HCT116 (cell line): ENCODE results near the gene FGD5. TPM values are rescaled to one million over a fixed set of nuclear protein-coding genes. Genes with fewer than 3 reads are reported as not detected.

ENCODE experiments used
- ATAC-seq: fragments of 200-7000 bp; cut with Tn5 transposase; 2 replicates; pipeline ENCODE4 v1.9.1; 2020; ENCODE audit warnings: mild to moderate bottlenecking, moderate library complexity
- BruUV-seq: library from RNA; stranded (reverse); fragments of 400-500 nt; replicated peaks from 2 replicates; lab custom pipeline; 2021; lab: Mats Ljungman, UMichigan
- CTCF ChIA-PET: fragments of 300-600 bp; sonication (Branson Sonifier 250); formaldehyde crosslinking; loops from one replicate; lab custom pipeline; 2021; ENCODE audit warnings: antibody characterized with exemption; lab: Charles Lee
- POLR2A ChIA-PET: fragments of 300-600, 350-600 bp; sonication (Branson Sonifier 250); formaldehyde crosslinking; loops from one replicate; lab custom pipeline; 2021; ENCODE audit warnings: antibody characterized with exemption; lab: Charles Lee
- RAD21 ChIA-PET, 2 experiments: fragments of 300-600 bp; sonication (Branson Sonifier 250); formaldehyde crosslinking; loops; one replicate each; lab custom pipeline; 2023; ENCODE audit warnings: low total read pairs in 2 of 2; ENCODE audit not compliant: uncharacterized antibody in 2 of 2, unreplicated experiment in 2 of 2, low non-redundant PET in 1 of 2; lab: Charles Lee
- DNase-seq: peaks from one replicate; pipeline ENCODE4 v3.0.0-alpha.2; 2010; ENCODE audit warnings: low read depth, low spot score
- H2AFZ ChIP-seq: fragments of 200-600 bp; shearing (Covaris generic), sonication (generic); 2 replicates; pipeline ENCODE4 v1.6.1; 2017; ENCODE audit warnings: low read depth, mixed run types, mixed read lengths, antibody characterized with exemption, low read length; ENCODE audit not compliant: poor library complexity, severe bottlenecking
- H3K27ac ChIP-seq: 2 replicates; pipeline ENCODE4 v1.5.1; 2012; ENCODE audit warnings: low read depth, low read length
- H3K27me3 ChIP-seq: fragments of 200-600 bp; sonication (generic); 2 replicates; pipeline ENCODE4 v1.6.1; 2016; ENCODE audit warnings: mixed run types, low read length, mixed read lengths; ENCODE audit not compliant: insufficient read depth
- H3K36me3 ChIP-seq, 2 experiments: fragments of 200-500 bp in 1 of 2; fragments of 200-600 bp in 1 of 2; sonication (Bioruptor generic) in 1 of 2; sonication (generic) in 1 of 2; 2 replicates each; pipeline versions ENCODE4 v1.5.1 to v1.6.1; 2014 to 2016; ENCODE audit warnings: low read length in 2 of 2, inconsistent platforms in 1 of 2, mixed read lengths in 1 of 2, mixed run types in 1 of 2; ENCODE audit not compliant: insufficient read depth in 2 of 2, control insufficient read depth in 1 of 2
- H3K4me1 ChIP-seq, 2 experiments: fragments of 200-600 bp in 1 of 2; sonication (generic) in 1 of 2; 2 replicates each; pipeline versions ENCODE4 v1.5.1 to v1.6.1; 2012 to 2017; ENCODE audit warnings: low read length in 2 of 2, inconsistent platforms in 1 of 2, mild to moderate bottlenecking in 1 of 2, mixed read lengths in 1 of 2, mixed run types in 1 of 2, moderate library complexity in 1 of 2; ENCODE audit not compliant: insufficient read depth in 2 of 2, control insufficient read depth in 1 of 2
- H3K4me2 ChIP-seq: fragments of 200-600 bp; sonication (generic); 2 replicates; pipeline ENCODE4 v1.6.1; 2017; ENCODE audit warnings: mixed run types, low read length, mixed read lengths
- H3K4me3 ChIP-seq, 2 experiments: fragments of 200-600 bp in 1 of 2; sonication (generic) in 1 of 2; replicated peaks in 1 of 2; 2 replicates each; pipeline ENCODE4 v1.5.1; 2011 to 2016; ENCODE audit warnings: low read length in 2 of 2, control low read depth in 1 of 2, low read depth in 1 of 2, mild to moderate bottlenecking in 1 of 2, mixed read lengths in 1 of 2, mixed run types in 1 of 2
- H3K79me2 ChIP-seq: fragments of 200-600 bp; sonication (generic); 2 replicates; pipeline ENCODE4 v1.6.1; 2017; ENCODE audit warnings: mild to moderate bottlenecking, mixed run types, low read length, moderate library complexity, mixed read lengths; ENCODE audit not compliant: insufficient read depth
- H3K9ac ChIP-seq: fragments of 200-600 bp; sonication (generic); 2 replicates; pipeline ENCODE4 v1.6.1; 2016; ENCODE audit warnings: low read length, mixed read lengths
- H3K9me2 ChIP-seq: fragments of 200-600 bp; sonication (generic), shearing (Covaris generic); 2 replicates; pipeline ENCODE4 v1.6.1; 2017; ENCODE audit warnings: mixed run types, mild to moderate bottlenecking, moderate library complexity; ENCODE audit not compliant: insufficient read depth
- H3K9me3 ChIP-seq, 2 experiments: fragments of 200-500 bp in 1 of 2; fragments of 200-600 bp in 1 of 2; sonication (Bioruptor generic) in 1 of 2; sonication (generic) in 1 of 2; 2 replicates each; pipeline ENCODE4 v1.6.1; 2014 to 2017; ENCODE audit warnings: low read length in 2 of 2, mixed read lengths in 2 of 2, inconsistent platforms in 1 of 2, low read depth in 1 of 2, mild to moderate bottlenecking in 1 of 2, mixed run types in 1 of 2, moderate library complexity in 1 of 2; ENCODE audit not compliant: control insufficient read depth in 1 of 2, insufficient read depth in 1 of 2
- H4K20me1 ChIP-seq: fragments of 200-600 bp; sonication (generic), shearing (Covaris generic); 2 replicates; pipeline ENCODE4 v1.6.1; 2017; ENCODE audit warnings: mixed run types, mild to moderate bottlenecking, moderate library complexity; ENCODE audit not compliant: insufficient read depth
- JUND ChIP-seq: IDR thresholded peaks from 2 replicates; pipeline ENCODE4 v1.6.1; 2012
- POLR2A ChIP-seq: IDR thresholded peaks from 2 replicates; pipeline ENCODE4 v1.7.0; 2011; ENCODE audit warnings: borderline replicate concordance; ENCODE audit not compliant: insufficient read depth, insufficient read length; ENCODE audit errors: extremely low read depth
- SP1 ChIP-seq: IDR thresholded peaks from 2 replicates; pipeline ENCODE4 v1.6.1; 2012; ENCODE audit warnings: low read depth
- intact Hi-C: fragments of 100-400 bp; cut with micrococcal nuclease; formaldehyde crosslinking; loops from 2 replicates; pipeline ENCODE4 v1.10.0; 2022
- total RNA-seq: library from RNA; stranded (reverse); gene quantifications from one replicate; pipeline ENCODE4 v1.2.1, GENCODE V29; 2021; ENCODE audit not compliant: unreplicated experiment

The FGD5 gene
- total RNA-seq, 1 experiment from 2014 or later: 0.22 TPM

GRCh38 chr3:14911651-14912050 is 92.9 kb downstream of the FGD5 start:
- CTCF ChIA-PET: no interaction called here
- ATAC-seq (no peak), DNase-seq (no peak)
- Histone ChIP-seq H2AFZ (no peak overlapping the region), H3K4me1 (no peaks in the 10 kb centered on the region), H3K9ac (no peak overlapping the region), H3K4me3 (no peak overlapping the region), H3K27ac (no peak overlapping the region), H4K20me1 (no peaks in the 10 kb centered on the region), H3K79me2 (no peaks in the 10 kb centered on the region), H3K4me2 (no peak overlapping the region), H3K9me3 (no peaks in the 10 kb centered on the region), H3K27me3 (no peaks in the 10 kb centered on the region), H3K36me3 (no peaks in the 10 kb centered on the region), H3K9me2 (no peaks in the 10 kb centered on the region)
- no TSS peak for BruUV-seq
- intact Hi-C loops: no loop called here
- RAD21 ChIA-PET: no interaction called here
- no peak for TF ChIP-seq POLR2A
- TF ChIP-seq JUND: no peak
- POLR2A ChIA-PET: no interaction called here

- RAD21 ChIA-PET: no interaction called here
- no peak overlapping the region for H3K4me3 ChIP-seq
- POLR2A ChIA-PET: no interaction called here
- no peaks in the 10 kb centered on the region for H3K36me3 ChIP-seq
- intact Hi-C loops: no loop called here
- H3K9ac ChIP-seq: no peak overlapping the region
- no peaks in the 10 kb centered on the region for H3K9me3 ChIP-seq
- no peaks in the 10 kb centered on the region for H3K4me1 ChIP-seq
- H3K79me2 ChIP-seq: no peaks in the 10 kb centered on the region
- no peak for TF ChIP-seq SP1
- H3K27ac ChIP-seq: no peak overlapping the region
- H2AFZ ChIP-seq: no peak overlapping the region
- no peak overlapping the region for H3K4me2 ChIP-seq
- no peaks in the 10 kb centered on the region for H4K20me1 ChIP-seq
- CTCF ChIA-PET: no interaction called here
- no peaks in the 10 kb centered on the region for H3K27me3 ChIP-seq
- H3K9me2 ChIP-seq: no peaks in the 10 kb centered on the region
- BruUV-seq: no TSS peak
- ATAC-seq (no peak), DNase-seq (no peak)
Observed at GRCh38 chr3:14913071-14913925, 94.5 kb downstream of the FGD5 start.
